AG09309 (cell line): Measurements from ENCODE around the gene TPRA1.

Experiments
- DNase-seq: peaks from one replicate; pipeline ENCODE4 v3.0.0-alpha.2; 2010; ENCODE audit warnings: low read depth
- H3K4me3 ChIP-seq: 2 replicates; pipeline ENCODE4 v1.5.1; 2011; ENCODE audit warnings: mild to moderate bottlenecking, low read depth, low read length, moderate library complexity; ENCODE audit not compliant: control insufficient read depth
- CTCF ChIP-seq: IDR thresholded peaks from 2 replicates; pipeline ENCODE4 v1.5.1; 2011; ENCODE audit warnings: mild to moderate bottlenecking, low read depth, low read length, inconsistent platforms; ENCODE audit not compliant: insufficient read depth, control insufficient read depth; ENCODE audit errors: missing control alignments

TPRA1 gene

GRCh38 chr3:127590593-127591465 is at the start of gene TPRA1:
Gene TPRA1, minus strand, starts transcription at chr3:127590733. Its CDS starts 10,587 bp downstream, at chr3:127580146.
- peak; percentile 91 for DNase-seq
- H3K4me3 ChIP-seq: peak within 1 kb of the TSS; percentile 84
- peak; percentile 37 for TF ChIP-seq CTCF

- TF ChIP-seq CTCF: no peak
- no peak for DNase-seq
Measured at GRCh38 chr3:127640042-127640355, 49.5 kb upstream of the TPRA1 start.

GRCh38 chr3:127639173-127640041 is 48.9 kb upstream of the TPRA1 start:
- TF ChIP-seq CTCF: no peak
- H3K4me3 ChIP-seq: no peak overlapping the region
- no peak for DNase-seq

More at GRCh38 chr3:127640042-127640355, 49.5 kb upstream of the TPRA1 start:
- H3K4me3 ChIP-seq: no peak overlapping the region

- DNase-seq: no peak
- no peak for TF ChIP-seq CTCF
Measured at GRCh38 chr3:127637971-127638370, 47.4 kb upstream of the TPRA1 start.

GRCh38 chr3:127637546-127637945 is 47.0 kb upstream of the TPRA1 start:
- no peak for DNase-seq
- TF ChIP-seq CTCF: no peak
- no peak overlapping the region for H3K4me3 ChIP-seq

More at GRCh38 chr3:127637971-127638370, 47.4 kb upstream of the TPRA1 start:
- H3K4me3 ChIP-seq: no peak overlapping the region

- no peak for DNase-seq
- TF ChIP-seq CTCF: no peak
- no peak overlapping the region for H3K4me3 ChIP-seq
Measured at GRCh38 chr3:127634653-127635052, 44.1 kb upstream of the TPRA1 start.
